Measurements from ENCODE around the gene PRTN3. TPM values are rescaled to one million over a fixed set of nuclear protein-coding genes. Genes with fewer than 3 reads are reported as not detected.

Gene PRTN3
- total RNA-seq, 4 donors from 2014 or later = not detected

DNA sequence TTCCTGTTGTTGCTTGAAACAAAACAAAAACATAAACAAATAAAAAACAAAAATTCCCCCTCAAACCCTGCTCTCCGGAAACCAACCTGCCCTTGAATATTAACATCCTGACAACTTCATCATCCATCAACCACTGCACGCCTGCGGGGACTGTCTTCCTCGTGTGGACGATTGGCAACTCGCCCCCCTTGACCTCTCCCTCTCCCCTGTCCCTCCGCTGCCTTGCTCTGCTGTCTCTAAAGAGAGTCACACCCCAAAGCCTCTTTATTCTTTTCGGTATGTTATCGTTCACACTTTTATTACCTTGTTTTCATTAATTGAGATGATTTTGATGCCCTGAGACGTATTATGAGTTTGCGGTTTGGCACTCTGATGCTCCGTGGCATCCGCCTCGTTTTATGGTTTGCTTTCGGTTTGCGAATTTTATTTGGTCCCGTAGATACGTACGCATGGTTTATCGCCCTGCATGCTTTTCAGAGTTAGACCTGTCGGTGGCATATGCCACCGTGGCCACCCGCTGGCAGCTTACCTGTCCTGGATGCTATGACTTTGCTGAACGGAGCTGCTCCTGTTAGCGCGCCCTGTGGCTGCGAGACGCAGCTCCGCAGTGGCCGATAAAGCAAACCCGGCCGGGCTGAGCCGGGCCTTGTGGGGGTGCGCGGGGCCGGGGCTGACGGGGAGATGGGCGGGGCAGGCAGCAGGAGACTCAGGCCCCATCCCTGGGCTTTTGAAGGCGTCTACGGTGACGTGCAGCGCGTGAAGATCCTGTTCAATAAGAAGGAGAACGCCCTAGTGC, 33.0 kb upstream of the PRTN3 start:
- no peak for TF ChIP-seq POLR2A (IDR thresholded peaks at IDR 0.05)
- TF ChIP-seq, protein P1, sequence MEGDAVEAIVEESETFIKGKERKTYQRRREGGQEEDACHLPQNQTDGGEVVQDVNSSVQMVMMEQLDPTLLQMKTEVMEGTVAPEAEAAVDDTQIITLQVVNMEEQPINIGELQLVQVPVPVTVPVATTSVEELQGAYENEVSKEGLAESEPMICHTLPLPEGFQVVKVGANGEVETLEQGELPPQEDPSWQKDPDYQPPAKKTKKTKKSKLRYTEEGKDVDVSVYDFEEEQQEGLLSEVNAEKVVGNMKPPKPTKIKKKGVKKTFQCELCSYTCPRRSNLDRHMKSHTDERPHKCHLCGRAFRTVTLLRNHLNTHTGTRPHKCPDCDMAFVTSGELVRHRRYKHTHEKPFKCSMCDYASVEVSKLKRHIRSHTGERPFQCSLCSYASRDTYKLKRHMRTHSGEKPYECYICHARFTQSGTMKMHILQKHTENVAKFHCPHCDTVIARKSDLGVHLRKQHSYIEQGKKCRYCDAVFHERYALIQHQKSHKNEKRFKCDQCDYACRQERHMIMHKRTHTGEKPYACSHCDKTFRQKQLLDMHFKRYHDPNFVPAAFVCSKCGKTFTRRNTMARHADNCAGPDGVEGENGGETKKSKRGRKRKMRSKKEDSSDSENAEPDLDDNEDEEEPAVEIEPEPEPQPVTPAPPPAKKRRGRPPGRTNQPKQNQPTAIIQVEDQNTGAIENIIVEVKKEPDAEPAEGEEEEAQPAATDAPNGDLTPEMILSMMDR (IDR thresholded peaks at IDR 0.05) = no peak
- intact Hi-C loops (cut with DNase I) = no loop called here
- Histone ChIP-seq H3K4me1 (peaks cover 6 to 44% (median 7%) of the 10 kb centered on the region in 3 donors), H3K36me3 (peaks cover 68 to 100% (median 81%) of the 10 kb centered on the region in 3 donors), H3K4me3 (no peak overlapping the region), H3K27ac (no peak overlapping the region), H3K9me3 (no peaks in the 10 kb centered on the region), H3K27me3 (no peaks in the 10 kb centered on the region)
- DNase-seq = no peak
- 85 to 90% methylated on average over 23 to 37 of the region's 44 CpGs for WGBS, 2 donors

DNA sequence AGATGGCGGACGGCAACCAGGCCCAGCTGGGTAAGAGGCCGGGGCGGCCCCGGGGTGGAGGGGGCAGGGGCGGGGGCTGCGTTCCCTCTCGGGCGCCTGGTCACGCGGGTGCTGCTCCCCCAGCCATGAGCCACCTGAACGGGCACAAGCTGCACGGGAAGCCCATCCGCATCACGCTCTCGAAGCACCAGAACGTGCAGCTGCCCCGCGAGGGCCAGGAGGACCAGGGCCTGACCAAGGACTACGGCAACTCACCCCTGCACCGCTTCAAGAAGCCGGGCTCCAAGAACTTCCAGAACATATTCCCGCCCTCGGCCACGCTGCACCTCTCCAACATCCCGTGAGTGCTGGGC, 32.4 kb upstream of the PRTN3 start:
- no peak overlapping the region for H3K4me3 ChIP-seq
- no peak for DNase-seq
- H3K36me3 ChIP-seq = peaks cover 68 to 100% (median 86%) of the 10 kb centered on the region in 3 donors
- no peaks in the 10 kb centered on the region for H3K27me3 ChIP-seq
- H3K27ac ChIP-seq = no peak overlapping the region
- intact Hi-C loops (cut with DNase I) = no loop called here
- TF ChIP-seq, protein P1 (IDR thresholded peaks at IDR 0.05) = no peak
- TF ChIP-seq POLR2A (IDR thresholded peaks at IDR 0.05) = no peak
- peaks cover under 1 to 38% (median under 1%) of the 10 kb centered on the region in 3 donors for H3K4me1 ChIP-seq
- 79 to 90% methylated on average over 2 to 4 of the region's 26 CpGs for WGBS, 2 donors
- no peaks in the 10 kb centered on the region for H3K9me3 ChIP-seq

DNA sequence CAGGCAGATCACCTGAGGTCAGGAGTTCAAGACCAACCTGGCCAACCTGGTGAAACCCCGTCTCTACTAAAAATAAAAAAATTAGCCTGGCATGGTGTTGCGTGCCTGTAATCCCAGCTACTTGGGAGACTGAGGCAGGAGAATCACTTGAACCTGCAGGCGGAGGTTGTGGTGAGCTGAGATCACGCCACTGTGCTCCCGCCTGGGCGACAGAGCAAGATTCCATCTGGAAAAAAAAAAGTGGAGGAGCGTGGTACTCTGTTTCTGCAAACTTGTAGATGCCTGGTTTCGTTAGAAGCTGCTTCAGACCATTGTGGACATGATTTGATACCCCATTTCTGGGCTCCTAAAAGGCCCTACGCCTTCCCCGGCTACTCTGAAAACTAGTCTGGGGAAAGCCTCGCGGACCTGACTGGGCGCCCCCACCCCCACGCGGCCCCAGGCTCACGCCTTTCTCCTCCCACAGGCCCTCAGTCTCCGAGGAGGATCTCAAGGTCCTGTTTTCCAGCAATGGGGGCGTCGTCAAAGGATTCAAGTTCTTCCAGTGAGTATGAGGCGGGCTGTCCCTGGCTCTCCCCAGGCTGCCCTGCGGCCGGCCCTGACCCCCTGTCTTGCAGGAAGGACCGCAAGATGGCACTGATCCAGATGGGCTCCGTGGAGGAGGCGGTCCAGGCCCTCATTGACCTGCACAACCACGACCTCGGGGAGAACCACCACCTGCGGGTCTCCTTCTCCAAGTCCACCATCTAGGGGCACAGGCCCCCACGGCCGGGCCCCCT, 30.5 kb upstream of the PRTN3 start:
- DNase-seq = no peak
- TF ChIP-seq POLR2A (IDR thresholded peaks at IDR 0.05) = no peak
- TF ChIP-seq, protein P1 (IDR thresholded peaks at IDR 0.05) = no peak

DNA sequence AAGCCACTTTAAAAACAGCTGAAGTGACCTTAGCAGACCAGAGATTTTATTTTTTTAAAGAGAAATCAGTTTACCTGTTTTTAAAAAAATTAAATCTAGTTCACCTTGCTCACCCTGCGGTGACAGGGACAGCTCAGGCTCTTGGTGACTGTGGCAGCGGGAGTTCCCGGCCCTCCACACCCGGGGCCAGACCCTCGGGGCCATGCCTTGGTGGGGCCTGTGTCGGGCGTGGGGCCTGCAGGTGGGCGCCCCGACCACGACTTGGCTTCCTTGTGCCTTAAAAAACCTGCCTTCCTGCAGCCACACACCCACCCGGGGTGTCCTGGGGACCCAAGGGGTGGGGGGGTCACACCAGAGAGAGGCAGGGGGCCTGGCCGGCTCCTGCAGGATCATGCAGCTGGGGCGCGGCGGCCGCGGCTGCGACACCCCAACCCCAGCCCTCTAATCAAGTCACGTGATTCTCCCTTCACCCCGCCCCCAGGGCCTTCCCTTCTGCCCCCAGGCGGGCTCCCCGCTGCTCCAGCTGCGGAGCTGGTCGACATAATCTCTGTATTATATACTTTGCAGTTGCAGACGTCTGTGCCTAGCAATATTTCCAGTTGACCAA, 29.8 kb upstream of the PRTN3 start:
- 69 to 80% methylated on average over 13 to 17 of the region's 25 CpGs for WGBS, 2 donors
- no peaks in the 10 kb centered on the region for H3K27me3 ChIP-seq
- intact Hi-C loops (cut with DNase I) = no loop called here
- DNase-seq = no peak
- peaks cover 45 to 81% (median 63%) of the 10 kb centered on the region in 3 donors for H3K36me3 ChIP-seq
- TF ChIP-seq POLR2A (IDR thresholded peaks at IDR 0.05) = no peak
- TF ChIP-seq, protein P1 (IDR thresholded peaks at IDR 0.05) = no peak
- no peaks in the 10 kb centered on the region for H3K9me3 ChIP-seq
- H3K4me1 ChIP-seq = peaks cover 0 to 13% (median 0%) of the 10 kb centered on the region in 3 donors
- no peak overlapping the region for H3K4me3 ChIP-seq
- no peak overlapping the region for H3K27ac ChIP-seq

More for the DNA sequence above, 30.5 kb upstream of the PRTN3 start:
- no peaks in the 10 kb centered on the region for H3K27me3 ChIP-seq
- WGBS, 2 donors = 79 to 81% methylated on average over 16 to 29 of the region's 30 CpGs
- no peak overlapping the region for H3K4me3 ChIP-seq
- peaks cover 52 to 88% (median 70%) of the 10 kb centered on the region in 3 donors for H3K36me3 ChIP-seq
- H3K4me1 ChIP-seq = peaks cover 0 to 20% (median 0%) of the 10 kb centered on the region in 3 donors
- no peaks in the 10 kb centered on the region for H3K9me3 ChIP-seq
- intact Hi-C loops (cut with DNase I) = no loop called here
- H3K27ac ChIP-seq = no peak overlapping the region
